PFSK-1 (cell line): ENCODE measurements around the gene LINC01488.

Experiments used
- FOXP2 ChIP-seq: optimal IDR thresholded peaks from 2 replicates; pipeline ENCODE3; 2011; ENCODE audit warnings: borderline replicate concordance, control low read depth, inconsistent platforms; ENCODE audit not compliant: insufficient read depth; ENCODE audit errors: extremely low read length, extremely low read depth
- POLR2AphosphoS5 ChIP-seq: IDR thresholded peaks from 2 replicates; pipeline ENCODE4 v1.6.1; 2012; ENCODE audit warnings: low read depth, mild to moderate bottlenecking, control low read depth, low read length, moderate library complexity
- SIN3A ChIP-seq: IDR thresholded peaks from 2 replicates; pipeline ENCODE4 v1.6.1; 2012; ENCODE audit warnings: mild to moderate bottlenecking, low read length, moderate library complexity, borderline replicate concordance; ENCODE audit not compliant: insufficient read depth
- TAF1 ChIP-seq: IDR thresholded peaks from 2 replicates; pipeline ENCODE4 v1.6.1; 2012; ENCODE audit warnings: low read length, control low read depth, borderline replicate concordance; ENCODE audit not compliant: insufficient read depth
- TF ChIP-seq, protein P1 (sequence below), 2 experiments: IDR thresholded peaks; 2 replicates each; pipeline versions ENCODE4 v1.6.1 to v1.8.0; 2011 to 2012; ENCODE audit warnings: low read depth in 2 of 2, low read length in 2 of 2, control low read depth in 1 of 2, inconsistent platforms in 1 of 2, mild to moderate bottlenecking in 1 of 2, moderate library complexity in 1 of 2; ENCODE audit not compliant: insufficient read depth in 1 of 2

LINC01488 gene

DNA sequence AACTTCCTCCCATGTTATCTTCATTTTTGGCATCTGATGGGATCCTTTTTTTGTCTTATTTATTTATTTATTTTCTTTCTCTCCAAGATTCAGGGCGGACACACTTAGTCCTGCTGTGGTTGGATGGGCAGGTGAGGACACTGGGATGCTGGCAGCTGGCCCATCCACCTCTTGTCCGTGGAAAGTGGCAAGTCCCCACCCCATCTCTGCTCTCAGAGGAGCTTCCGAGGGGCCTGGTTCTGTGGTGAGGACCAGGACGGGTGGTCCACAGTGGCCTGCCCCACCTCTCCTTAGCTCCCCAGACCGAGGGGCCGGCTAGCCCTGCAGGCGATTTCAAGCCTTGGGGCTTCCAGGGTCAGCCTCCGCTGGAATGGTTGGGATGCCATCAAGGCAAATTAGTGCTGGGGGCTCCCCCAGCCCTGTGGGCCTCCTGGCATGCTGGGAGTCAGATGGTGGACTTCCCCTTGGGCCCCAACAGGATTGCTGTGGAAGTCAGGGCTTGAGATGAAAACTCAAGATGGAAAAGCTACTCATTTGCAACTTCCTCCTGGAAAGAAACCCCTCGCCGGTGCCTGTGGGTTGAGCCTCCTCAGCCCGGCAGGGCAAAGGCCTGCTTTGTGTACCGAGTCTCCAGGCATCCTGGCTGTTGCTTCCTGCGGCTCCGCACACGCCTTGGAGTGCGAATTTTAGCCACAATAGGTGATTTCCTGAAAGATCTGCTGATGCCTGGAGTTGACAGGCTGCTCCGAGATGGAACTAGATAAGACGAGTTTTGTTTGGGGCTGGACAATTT is 31.2 kb upstream of the LINC01488 start:
- peak; percentile 29; the same call in 1 of the 2 replicates for TF ChIP-seq POLR2AphosphoS5
- TF ChIP-seq FOXP2, result no peak
- TF ChIP-seq, protein P1, sequence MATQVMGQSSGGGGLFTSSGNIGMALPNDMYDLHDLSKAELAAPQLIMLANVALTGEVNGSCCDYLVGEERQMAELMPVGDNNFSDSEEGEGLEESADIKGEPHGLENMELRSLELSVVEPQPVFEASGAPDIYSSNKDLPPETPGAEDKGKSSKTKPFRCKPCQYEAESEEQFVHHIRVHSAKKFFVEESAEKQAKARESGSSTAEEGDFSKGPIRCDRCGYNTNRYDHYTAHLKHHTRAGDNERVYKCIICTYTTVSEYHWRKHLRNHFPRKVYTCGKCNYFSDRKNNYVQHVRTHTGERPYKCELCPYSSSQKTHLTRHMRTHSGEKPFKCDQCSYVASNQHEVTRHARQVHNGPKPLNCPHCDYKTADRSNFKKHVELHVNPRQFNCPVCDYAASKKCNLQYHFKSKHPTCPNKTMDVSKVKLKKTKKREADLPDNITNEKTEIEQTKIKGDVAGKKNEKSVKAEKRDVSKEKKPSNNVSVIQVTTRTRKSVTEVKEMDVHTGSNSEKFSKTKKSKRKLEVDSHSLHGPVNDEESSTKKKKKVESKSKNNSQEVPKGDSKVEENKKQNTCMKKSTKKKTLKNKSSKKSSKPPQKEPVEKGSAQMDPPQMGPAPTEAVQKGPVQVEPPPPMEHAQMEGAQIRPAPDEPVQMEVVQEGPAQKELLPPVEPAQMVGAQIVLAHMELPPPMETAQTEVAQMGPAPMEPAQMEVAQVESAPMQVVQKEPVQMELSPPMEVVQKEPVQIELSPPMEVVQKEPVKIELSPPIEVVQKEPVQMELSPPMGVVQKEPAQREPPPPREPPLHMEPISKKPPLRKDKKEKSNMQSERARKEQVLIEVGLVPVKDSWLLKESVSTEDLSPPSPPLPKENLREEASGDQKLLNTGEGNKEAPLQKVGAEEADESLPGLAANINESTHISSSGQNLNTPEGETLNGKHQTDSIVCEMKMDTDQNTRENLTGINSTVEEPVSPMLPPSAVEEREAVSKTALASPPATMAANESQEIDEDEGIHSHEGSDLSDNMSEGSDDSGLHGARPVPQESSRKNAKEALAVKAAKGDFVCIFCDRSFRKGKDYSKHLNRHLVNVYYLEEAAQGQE (IDR thresholded peaks at IDR 0.05; ENCODE audit: insufficient read depth in 1 of 2, low read depth in 2 of 2, low read length in 2 of 2), result 0 out of 4 replicates have a peak, but pooled peaks of 1 of the 2 experiments have one; percentile 67
- 0 out of 2 replicates have a peak, but pooled peaks have one; percentile 50 for TF ChIP-seq SIN3A
- no peak for TF ChIP-seq TAF1

GRCh38 chr11:69450857-69451220 is 30.6 kb upstream of the LINC01488 start:
- TF ChIP-seq POLR2AphosphoS5, result no peak; the same call in 1 of the 2 replicates

- TF ChIP-seq POLR2AphosphoS5 (no peak), FOXP2 (no peak)
- TF ChIP-seq, protein P1 (IDR thresholded peaks at IDR 0.05; ENCODE audit: insufficient read depth in 1 of 2, low read depth in 2 of 2, low read length in 2 of 2), result no peak
Measured at GRCh38 chr11:69451289-69451688, 30.2 kb upstream of the LINC01488 start.

- TF ChIP-seq, protein P1 (IDR thresholded peaks at IDR 0.05; ENCODE audit: insufficient read depth in 1 of 2, low read depth in 2 of 2, low read length in 2 of 2), result no peak
- TF ChIP-seq POLR2AphosphoS5, result no peak
Measured at GRCh38 chr11:69452206-69452987, 29.1 kb upstream of the LINC01488 start.

GRCh38 chr11:69453151-69453550 is 28.3 kb upstream of the LINC01488 start:
- no peak for TF ChIP-seq FOXP2

DNA sequence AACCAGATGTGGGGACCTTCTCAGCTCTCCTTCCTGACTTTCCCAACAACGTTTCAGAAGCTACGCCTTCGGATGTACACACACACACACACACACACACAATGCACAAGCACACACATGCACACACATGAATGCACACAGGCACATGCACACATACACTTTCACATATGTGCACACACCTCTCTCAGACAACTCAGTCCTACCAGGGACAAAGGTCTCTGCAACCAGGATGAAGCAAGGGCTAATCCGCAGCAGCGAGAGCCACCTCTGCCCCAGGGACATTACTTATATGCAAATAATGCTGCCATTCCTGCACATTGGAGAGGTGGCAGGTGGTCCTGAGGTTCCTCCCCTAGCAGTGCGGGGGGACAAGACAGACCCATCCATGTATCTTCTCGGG is 27.4 kb upstream of the LINC01488 start:
- TF ChIP-seq, protein P1 (IDR thresholded peaks at IDR 0.05; ENCODE audit: insufficient read depth in 1 of 2, low read depth in 2 of 2, low read length in 2 of 2), result no peak
- TF ChIP-seq FOXP2 (no peak), SIN3A (no peak), TAF1 (no peak)
